ENCODE data around the gene NEURL1B. TPM values are rescaled to one million over a fixed set of nuclear protein-coding genes. Genes with fewer than 3 reads are reported as not detected.

The NEURL1B gene
- total RNA-seq, 2 donors from 2014 or later: 4.9 to 6.3 TPM

DNA sequence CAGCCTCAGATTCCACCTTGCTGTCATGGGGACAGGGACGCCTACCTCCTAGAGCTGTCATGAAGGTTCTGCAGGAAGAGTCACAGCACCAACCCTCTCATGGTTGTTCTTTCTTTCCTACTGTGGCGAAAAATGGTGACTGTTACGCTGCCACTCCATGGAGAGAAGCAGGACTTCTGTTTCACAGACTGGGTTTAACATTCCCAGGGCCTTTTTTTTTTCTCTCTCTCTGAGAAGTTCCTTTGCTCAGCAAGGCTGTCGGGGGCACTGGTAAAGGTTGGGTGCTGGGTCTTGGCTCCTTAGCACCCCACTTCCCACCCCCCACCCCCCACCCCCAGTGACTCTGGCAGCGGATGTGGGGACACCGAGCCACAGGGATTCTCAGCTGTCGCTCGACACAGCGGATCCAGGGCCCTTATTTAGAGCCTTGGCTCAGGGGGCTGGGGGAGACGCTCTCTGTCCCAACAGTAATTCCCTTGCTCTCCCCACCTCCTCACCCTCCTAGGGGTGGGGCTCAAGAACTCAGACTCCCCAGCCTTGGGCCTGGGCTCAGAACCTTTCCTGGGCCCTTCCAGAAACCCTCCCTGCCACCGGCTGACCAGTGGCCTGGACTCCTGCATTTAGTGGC is 95.6 kb downstream of the NEURL1B start:
- Mint-ChIP-seq H3K4me3 (no peak overlapping the region), H3K4me1 (peaks cover 7% of the 10 kb centered on the region), H3K27me3 (ENCODE audit: insufficient read depth) (peaks cover 8% of the 10 kb centered on the region), H3K36me3 (ENCODE audit: low read depth) (no peaks in the 10 kb centered on the region), H3K27ac (no peak overlapping the region), H3K9me3 (no peaks in the 10 kb centered on the region)
- Histone ChIP-seq H3K27me3 (ENCODE audit: control insufficient read depth, insufficient read depth, low read length, poor library complexity, severe bottlenecking) (no peaks in the 10 kb centered on the region), H3K9ac (ENCODE audit: extremely low read depth, low read length, poor library complexity, severe bottlenecking) (no peak overlapping the region), H3K36me3 (ENCODE audit: control insufficient read depth, insufficient read depth, low read length) (no peaks in the 10 kb centered on the region), H3K4me1 (ENCODE audit: control insufficient read depth, insufficient read depth, low read length) (peaks cover 7% of the 10 kb centered on the region), H3K4me3 (ENCODE audit: low read length) (no peak overlapping the region), H3K27ac (ENCODE audit: low read depth, low read length) (no peak overlapping the region), H3K9me3 (ENCODE audit: control insufficient read depth, low read length) (no peaks in the 10 kb centered on the region)
- no peak for DNase-seq
- TF ChIP-seq, protein P1, sequence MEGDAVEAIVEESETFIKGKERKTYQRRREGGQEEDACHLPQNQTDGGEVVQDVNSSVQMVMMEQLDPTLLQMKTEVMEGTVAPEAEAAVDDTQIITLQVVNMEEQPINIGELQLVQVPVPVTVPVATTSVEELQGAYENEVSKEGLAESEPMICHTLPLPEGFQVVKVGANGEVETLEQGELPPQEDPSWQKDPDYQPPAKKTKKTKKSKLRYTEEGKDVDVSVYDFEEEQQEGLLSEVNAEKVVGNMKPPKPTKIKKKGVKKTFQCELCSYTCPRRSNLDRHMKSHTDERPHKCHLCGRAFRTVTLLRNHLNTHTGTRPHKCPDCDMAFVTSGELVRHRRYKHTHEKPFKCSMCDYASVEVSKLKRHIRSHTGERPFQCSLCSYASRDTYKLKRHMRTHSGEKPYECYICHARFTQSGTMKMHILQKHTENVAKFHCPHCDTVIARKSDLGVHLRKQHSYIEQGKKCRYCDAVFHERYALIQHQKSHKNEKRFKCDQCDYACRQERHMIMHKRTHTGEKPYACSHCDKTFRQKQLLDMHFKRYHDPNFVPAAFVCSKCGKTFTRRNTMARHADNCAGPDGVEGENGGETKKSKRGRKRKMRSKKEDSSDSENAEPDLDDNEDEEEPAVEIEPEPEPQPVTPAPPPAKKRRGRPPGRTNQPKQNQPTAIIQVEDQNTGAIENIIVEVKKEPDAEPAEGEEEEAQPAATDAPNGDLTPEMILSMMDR (conservative IDR thresholded peaks at IDR 0.05): peak; percentile 20
- WGBS, 2 experiments (ENCODE audit: insufficient coverage in 1 of 2, insufficient read length in 1 of 2): 80 to 92% methylated on average over 3 to 10 of the region's 11 CpGs

DNA sequence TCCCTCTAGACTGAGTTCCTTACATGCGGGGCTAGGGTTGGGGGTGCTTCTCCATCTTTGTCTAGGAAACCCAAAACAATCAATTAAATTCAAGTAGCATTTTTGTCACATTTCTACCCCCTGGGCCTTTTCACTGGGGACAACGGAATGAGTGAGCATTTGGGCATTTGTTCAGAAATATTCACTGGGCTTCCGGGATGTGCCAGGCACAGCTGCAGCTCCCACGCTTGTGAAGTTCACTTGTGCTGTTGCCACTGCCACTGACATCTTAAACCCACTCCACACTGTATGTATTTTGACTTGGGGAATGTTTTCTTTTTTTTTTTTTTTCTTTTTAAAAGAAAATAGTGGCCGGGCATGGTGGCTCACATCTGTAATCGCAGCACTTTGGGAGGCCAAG is 98.3 kb downstream of the NEURL1B start:
- H3K4me3 Mint-ChIP-seq: no peak overlapping the region
- H3K9me3 Mint-ChIP-seq: no peaks in the 10 kb centered on the region
- no peak overlapping the region for H3K4me3 ChIP-seq (ENCODE audit: low read length)
- H3K27me3 Mint-ChIP-seq (ENCODE audit: insufficient read depth): no peaks in the 10 kb centered on the region
- no peaks in the 10 kb centered on the region for H3K4me1 ChIP-seq (ENCODE audit: control insufficient read depth, insufficient read depth, low read length)
- no peak overlapping the region for H3K9ac ChIP-seq (ENCODE audit: extremely low read depth, low read length, poor library complexity, severe bottlenecking)
- H3K27ac ChIP-seq (ENCODE audit: low read depth, low read length): no peak overlapping the region
- H3K36me3 ChIP-seq (ENCODE audit: control insufficient read depth, insufficient read depth, low read length): no peaks in the 10 kb centered on the region
- H3K36me3 Mint-ChIP-seq (ENCODE audit: low read depth): no peaks in the 10 kb centered on the region
- DNase-seq: no peak
- no peak overlapping the region for H3K27ac Mint-ChIP-seq
- TF ChIP-seq, protein P1 (conservative IDR thresholded peaks at IDR 0.05): no peak
- no peaks in the 10 kb centered on the region for H3K27me3 ChIP-seq (ENCODE audit: control insufficient read depth, insufficient read depth, low read length, poor library complexity, severe bottlenecking)
- 62 to 95% methylated on average over 2 to 6 of the region's 6 CpGs for WGBS, 2 experiments (ENCODE audit: insufficient coverage in 1 of 2, insufficient read length in 1 of 2)
- H3K9me3 ChIP-seq (ENCODE audit: control insufficient read depth, low read length): no peaks in the 10 kb centered on the region
- H3K4me1 Mint-ChIP-seq: peaks cover 2% of the 10 kb centered on the region

DNA sequence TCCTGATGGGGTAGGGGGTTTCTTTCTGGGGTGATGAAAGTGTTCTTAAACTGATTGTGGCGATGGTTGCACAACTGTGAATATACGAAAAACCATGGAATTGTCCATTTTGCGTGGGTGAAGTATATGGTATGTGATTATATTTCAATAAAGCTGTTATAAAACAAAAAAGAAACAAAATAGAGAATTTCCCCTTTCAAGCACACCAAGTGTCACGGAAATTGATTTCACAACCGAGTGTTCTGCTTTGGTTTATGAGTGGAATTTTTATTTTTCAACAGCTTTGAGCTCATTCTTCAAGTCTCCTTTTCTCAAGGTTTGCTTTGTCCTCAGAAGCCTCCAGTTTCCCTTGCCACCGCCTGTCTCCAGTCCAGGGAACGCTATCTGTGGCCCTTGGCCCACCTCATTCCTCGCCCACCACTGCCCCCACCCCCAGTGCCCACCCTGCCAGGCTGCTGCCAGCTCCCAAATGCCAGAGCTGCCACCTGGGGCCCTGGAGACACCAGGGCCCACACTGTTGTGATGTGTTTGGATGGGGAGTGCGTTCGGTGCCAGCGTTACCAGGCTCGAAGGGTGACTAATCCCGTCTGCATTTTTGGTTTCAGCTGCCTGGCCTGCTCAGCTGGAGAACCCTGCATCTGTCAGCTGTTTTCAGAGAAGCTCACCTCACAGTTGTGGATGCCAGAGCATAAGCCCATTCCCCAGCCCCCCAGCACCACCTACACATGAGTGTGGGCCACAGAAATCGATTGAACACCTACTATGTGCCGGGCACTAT is 99.6 kb downstream of the NEURL1B start:
- Histone ChIP-seq H3K36me3 (ENCODE audit: control insufficient read depth, insufficient read depth, low read length) (no peaks in the 10 kb centered on the region), H3K9me3 (ENCODE audit: control insufficient read depth, low read length) (no peaks in the 10 kb centered on the region), H3K9ac (ENCODE audit: extremely low read depth, low read length, poor library complexity, severe bottlenecking) (no peak overlapping the region), H3K27me3 (ENCODE audit: control insufficient read depth, insufficient read depth, low read length, poor library complexity, severe bottlenecking) (no peaks in the 10 kb centered on the region), H3K4me1 (ENCODE audit: control insufficient read depth, insufficient read depth, low read length) (no peaks in the 10 kb centered on the region), H3K4me3 (ENCODE audit: low read length) (no peak overlapping the region), H3K27ac (ENCODE audit: low read depth, low read length) (no peak overlapping the region)
- peaks cover 2% of the 10 kb centered on the region for H3K4me1 Mint-ChIP-seq
- H3K9me3 Mint-ChIP-seq: peaks cover 2% of the 10 kb centered on the region
- H3K4me3 Mint-ChIP-seq: no peak overlapping the region
- no peak overlapping the region for H3K27ac Mint-ChIP-seq
- no peaks in the 10 kb centered on the region for H3K36me3 Mint-ChIP-seq (ENCODE audit: low read depth)
- 76 to 87% methylated on average over 6 to 14 of the region's 15 CpGs for WGBS, 2 experiments (ENCODE audit: insufficient coverage in 1 of 2, insufficient read length in 1 of 2)
- no peak for DNase-seq
- TF ChIP-seq, protein P1 (conservative IDR thresholded peaks at IDR 0.05): no peak
- no peaks in the 10 kb centered on the region for H3K27me3 Mint-ChIP-seq (ENCODE audit: insufficient read depth)

Small RNAs within 50 kb of the gene (microRNA-seq; reads per million reads assigned to microRNA genes)
- not detected for gene MIR5003 (ENCODE audit: borderline microRNAs expressed)

Other genes with a start within 250 kb of the NEURL1B start
- 10 to 100 TPM; 62.2 to 74.9 TPM for gene SH3PXD2B, start 186.7 kb upstream of the NEURL1B start, total RNA-seq
- 10 to 100 TPM in 1 of 2 donors, 1 to 10 TPM in 1; 9.2 to 11.0 TPM for gene DUSP1, start 129.9 kb downstream of the NEURL1B start, total RNA-seq
- 10 to 100 TPM; 81.9 to 94.8 TPM for gene ERGIC1, start 193.0 kb downstream of the NEURL1B start, total RNA-seq

All from endodermal cell (in vitro differentiated cells).